Measurements from ENCODE around the gene ARHGAP6.

ARHGAP6 gene

DNA sequence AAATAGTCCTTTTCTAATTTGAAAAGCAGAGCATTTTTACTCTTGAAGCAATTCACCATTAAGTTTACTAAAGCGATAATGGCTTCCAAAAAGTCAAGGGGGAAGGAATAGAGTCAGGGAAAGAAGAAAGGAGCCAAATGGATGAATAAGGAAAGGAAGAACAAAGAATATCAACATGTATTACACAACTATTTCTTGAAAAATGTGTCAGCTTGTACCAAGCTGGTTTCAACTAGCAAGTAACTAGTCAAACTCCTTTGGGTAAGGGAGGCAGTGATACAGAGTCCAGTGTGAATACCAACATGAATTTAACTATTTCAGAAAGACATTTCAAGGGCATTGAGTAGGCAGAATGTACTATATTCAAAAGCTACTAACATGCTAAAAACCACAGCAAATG, 112.1 kb downstream of the ARHGAP6 start:
- no peak for DNase-seq (ENCODE audit: low read depth)
- no peak for TF ChIP-seq CTCF (IDR thresholded peaks at IDR 0.05; ENCODE audit: low read depth, low read length, missing control alignments)
- no peak overlapping the region for H3K4me3 ChIP-seq (ENCODE audit: low read depth, low read length)
- in situ Hi-C loops (cut with HindIII; ENCODE audit: low sequenced_read_pairs): no loop called here

GRCh38 chrX:11551151-11551550, 114.6 kb downstream of the ARHGAP6 start:
- no peak overlapping the region for H3K4me3 ChIP-seq (ENCODE audit: low read depth, low read length)
- in situ Hi-C loops (cut with HindIII; ENCODE audit: low sequenced_read_pairs): no loop called here
- no peak for DNase-seq (ENCODE audit: low read depth)
- TF ChIP-seq CTCF (IDR thresholded peaks at IDR 0.05; ENCODE audit: low read depth, low read length, missing control alignments): no peak

- H3K4me3 ChIP-seq (ENCODE audit: low read depth, low read length): no peak overlapping the region
- no peak for TF ChIP-seq CTCF (IDR thresholded peaks at IDR 0.05; ENCODE audit: low read depth, low read length, missing control alignments)
- in situ Hi-C loops (cut with HindIII; ENCODE audit: low sequenced_read_pairs): loop anchor here (5.0 to 25.0 kb wide), 3 partner anchors 85 to 385 kb away; partner anchors contain the start of gene MSL3
- DNase-seq (ENCODE audit: low read depth): no peak
Measured at GRCh38 chrX:11546917-11547316, 118.8 kb downstream of the ARHGAP6 start.

- no peak overlapping the region for H3K4me3 ChIP-seq (ENCODE audit: low read depth, low read length)
- in situ Hi-C loops (cut with HindIII; ENCODE audit: low sequenced_read_pairs): loop anchor here (25.0 kb wide), 2 partner anchors 219 to 381 kb away; partner anchors contain the start of gene MSL3
- DNase-seq (ENCODE audit: low read depth): no peak
- TF ChIP-seq CTCF (IDR thresholded peaks at IDR 0.05; ENCODE audit: low read depth, low read length, missing control alignments): no peak
Measured at GRCh38 chrX:11543249-11543648, 122.5 kb downstream of the ARHGAP6 start.

- no peak overlapping the region for H3K4me3 ChIP-seq (ENCODE audit: low read depth, low read length)
- no peak for TF ChIP-seq CTCF (IDR thresholded peaks at IDR 0.05; ENCODE audit: low read depth, low read length, missing control alignments)
- DNase-seq (ENCODE audit: low read depth): no peak
- in situ Hi-C loops (cut with HindIII; ENCODE audit: low sequenced_read_pairs): loop anchor here (25.0 kb wide), 2 partner anchors 221 to 379 kb away; partner anchors contain the start of gene MSL3
Measured at GRCh38 chrX:11541510-11541909, 124.2 kb downstream of the ARHGAP6 start.

DNA sequence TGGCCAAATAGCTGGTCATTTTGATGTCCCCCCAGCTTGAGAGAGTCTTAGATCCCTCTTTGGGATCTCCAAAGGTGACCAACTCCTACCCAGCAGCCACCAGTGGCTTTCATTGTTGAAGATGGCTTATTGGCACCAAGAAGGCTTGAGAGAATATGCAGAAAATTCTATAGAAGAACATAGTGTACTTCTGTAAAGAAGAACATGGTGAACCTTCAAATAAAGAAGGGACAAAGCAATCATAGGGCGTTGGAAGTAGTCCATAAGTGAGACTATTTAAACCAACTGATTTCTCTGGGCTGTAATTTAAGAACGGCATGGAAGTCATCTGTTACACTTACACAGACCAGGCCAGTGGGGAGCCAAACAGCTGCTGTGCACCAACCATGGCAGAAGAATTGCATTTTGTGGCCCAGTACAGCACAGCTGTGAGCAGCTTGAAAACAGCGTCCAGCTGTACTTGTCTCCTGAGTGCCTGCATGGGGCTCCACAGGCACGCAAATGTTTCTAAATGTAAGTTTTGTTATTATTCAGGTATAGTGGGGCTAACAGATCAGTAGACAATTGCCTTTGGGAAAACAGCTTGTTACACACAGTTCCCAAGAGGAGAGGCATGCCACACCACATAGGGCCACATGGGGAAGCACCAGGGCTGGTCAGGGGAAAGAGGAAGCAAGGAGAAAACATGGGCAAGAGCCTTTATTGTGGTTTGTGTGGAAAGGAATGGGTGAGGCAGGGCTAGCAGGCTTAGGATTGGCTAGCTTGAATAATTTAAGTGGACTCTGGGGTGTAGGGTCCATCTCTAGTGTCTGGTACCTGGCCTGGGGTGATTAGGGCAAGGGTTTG, 125.0 kb downstream of the ARHGAP6 start:
- H3K4me3 ChIP-seq (ENCODE audit: low read depth, low read length): no peak overlapping the region
- DNase-seq (ENCODE audit: low read depth): no peak
- in situ Hi-C loops (cut with HindIII; ENCODE audit: low sequenced_read_pairs): loop anchor here (25.0 kb wide), 2 partner anchors 222 to 378 kb away; partner anchors contain the start of gene MSL3
- TF ChIP-seq CTCF (IDR thresholded peaks at IDR 0.05; ENCODE audit: low read depth, low read length, missing control alignments): peak; percentile 13
